SK-N-MC (cell line): ENCODE measurements around the gene FGF1.

ENCODE experiments used
- DNase-seq: peaks from one replicate; pipeline ENCODE4 v3.0.0-alpha.2; 2011; ENCODE audit warnings: low read depth, low spot score
- H3K27ac ChIP-seq: fragments of 200-600 bp; sonication (generic); 2 replicates; pipeline ENCODE4 v1.5.1; 2016; ENCODE audit warnings: mixed run types
- H3K36me3 ChIP-seq: fragments of 200-600 bp; sonication (generic); 2 replicates; pipeline ENCODE4 v1.6.1; 2017; ENCODE audit warnings: antibody characterized with exemption, low read length, mixed read lengths; ENCODE audit not compliant: insufficient read depth
- H3K4me3 ChIP-seq: fragments of 200-600 bp; sonication (generic); 2 replicates; pipeline ENCODE4 v1.5.1; 2016
- H3K9ac ChIP-seq: fragments of 200-600 bp; sonication (generic); 2 replicates; pipeline ENCODE4 v1.8.0; 2017; ENCODE audit warnings: mixed run types, mixed read lengths; ENCODE audit not compliant: insufficient read length
- H3K9me3 ChIP-seq: fragments of 200-600 bp; sonication (generic); 2 replicates; pipeline ENCODE4 v1.6.1; 2017; ENCODE audit warnings: low read depth, mild to moderate bottlenecking, antibody characterized with exemption, low read length, moderate library complexity, mixed read lengths
- EZH2 ChIP-seq: fragments of 200-600 bp; sonication (generic); IDR thresholded peaks from one replicate; pipeline ENCODE4 v1.6.1; 2017; ENCODE audit warnings: antibody characterized with exemption
- FOXP2 ChIP-seq: optimal IDR thresholded peaks from 2 replicates; pipeline ENCODE3; 2011; ENCODE audit warnings: mild to moderate bottlenecking, moderate library complexity; ENCODE audit not compliant: insufficient read depth; ENCODE audit errors: extremely low read length, control extremely low read depth
- POLR2AphosphoS5 ChIP-seq: IDR thresholded peaks from 2 replicates; pipeline ENCODE4 v1.6.1; 2012; ENCODE audit warnings: mild to moderate bottlenecking, low read depth, low read length, borderline replicate concordance

The FGF1 gene

GRCh38 chr5:142619815-142620214, 66.1 kb downstream of the FGF1 start:
- TF ChIP-seq FOXP2 = no peak
- no peak for TF ChIP-seq EZH2
- no peak for TF ChIP-seq POLR2AphosphoS5
- no peak overlapping the region for H3K4me3 ChIP-seq
- H3K27ac ChIP-seq = no peak overlapping the region
- no peak overlapping the region for H3K9ac ChIP-seq
- no peaks in the 10 kb centered on the region for H3K36me3 ChIP-seq
- no peak for DNase-seq
- peaks cover 3% of the 10 kb centered on the region; the same call in 1 of the 2 replicates for H3K9me3 ChIP-seq

- Histone ChIP-seq H3K4me3 (no peak overlapping the region), H3K36me3 (no peaks in the 10 kb centered on the region), H3K9me3 (peaks cover 3% of the 10 kb centered on the region; the same call in 1 of the 2 replicates), H3K27ac (no peak overlapping the region), H3K9ac (no peak overlapping the region)
- TF ChIP-seq FOXP2 (no peak), POLR2AphosphoS5 (no peak), EZH2 (no peak)
- DNase-seq = no peak
These were observed 67.8 kb downstream of the FGF1 start for GRCh38 chr5:142618130-142618523.

GRCh38 chr5:142617416-142618129, 68.3 kb downstream of the FGF1 start:
- peaks cover 3% of the 10 kb centered on the region; the same call in 1 of the 2 replicates for H3K9me3 ChIP-seq
- H3K36me3 ChIP-seq = no peaks in the 10 kb centered on the region
- TF ChIP-seq EZH2 = no peak
- no peak for TF ChIP-seq FOXP2
- TF ChIP-seq POLR2AphosphoS5 = no peak
- DNase-seq = no peak
- H3K9ac ChIP-seq = no peak overlapping the region
- peak overlapping the region; percentile 28; the same call in 1 of the 2 replicates for H3K27ac ChIP-seq
- H3K4me3 ChIP-seq = no peak overlapping the region

GRCh38 chr5:142615948-142616347, 69.9 kb downstream of the FGF1 start:
- Histone ChIP-seq H3K4me3 (no peak overlapping the region), H3K36me3 (no peaks in the 10 kb centered on the region), H3K9ac (no peak overlapping the region), H3K27ac (no peak overlapping the region), H3K9me3 (peaks cover 3% of the 10 kb centered on the region; the same call in 1 of the 2 replicates)
- DNase-seq = no peak
- TF ChIP-seq EZH2 = no peak
- no peak for TF ChIP-seq FOXP2
- no peak for TF ChIP-seq POLR2AphosphoS5

- no peaks in the 10 kb centered on the region for H3K36me3 ChIP-seq
- no peaks in the 10 kb centered on the region for H3K9me3 ChIP-seq
- H3K27ac ChIP-seq = no peak overlapping the region
- H3K9ac ChIP-seq = no peak overlapping the region
- TF ChIP-seq FOXP2 (no peak), EZH2 (no peak), POLR2AphosphoS5 (no peak)
- no peak for DNase-seq
- H3K4me3 ChIP-seq = no peak overlapping the region
These were observed 71.8 kb downstream of the FGF1 start for GRCh38 chr5:142614054-142614453.

- Histone ChIP-seq H3K9ac (no peak overlapping the region), H3K9me3 (no peaks in the 10 kb centered on the region), H3K4me3 (no peak overlapping the region), H3K27ac (no peak overlapping the region), H3K36me3 (no peaks in the 10 kb centered on the region)
- no peak for DNase-seq
- TF ChIP-seq POLR2AphosphoS5 = no peak
- TF ChIP-seq FOXP2 = no peak
- TF ChIP-seq EZH2 = no peak
These were observed 72.6 kb downstream of the FGF1 start for GRCh38 chr5:142613271-142613671.

GRCh38 chr5:142612494-142613270, 73.2 kb downstream of the FGF1 start:
- Histone ChIP-seq H3K36me3 (no peaks in the 10 kb centered on the region), H3K9me3 (no peaks in the 10 kb centered on the region), H3K9ac (no peak overlapping the region), H3K4me3 (no peak overlapping the region), H3K27ac (no peak overlapping the region)
- no peak for DNase-seq
- TF ChIP-seq POLR2AphosphoS5 (no peak), FOXP2 (no peak), EZH2 (no peak)

DNA sequence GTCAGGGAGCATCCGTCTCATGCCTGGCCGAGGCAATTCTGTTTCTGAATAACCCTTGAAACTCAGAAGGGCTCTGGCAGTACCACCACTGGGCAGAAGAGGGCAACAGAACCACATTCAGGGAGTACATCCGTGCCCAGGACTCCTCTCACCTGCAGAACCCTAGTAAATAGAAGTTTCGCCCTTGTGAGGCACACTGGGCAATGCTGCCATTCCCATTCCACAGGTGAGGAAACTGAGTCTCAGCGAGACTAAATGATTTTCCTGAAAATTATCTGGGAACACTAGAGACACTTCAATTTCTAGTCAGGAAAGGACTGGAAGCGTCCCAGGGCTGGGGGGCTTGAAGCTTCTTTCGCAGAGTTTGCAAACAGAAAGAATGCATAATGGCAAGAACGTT, 74.7 kb downstream of the FGF1 start:
- Histone ChIP-seq H3K9me3 (no peaks in the 10 kb centered on the region), H3K36me3 (no peaks in the 10 kb centered on the region), H3K4me3 (no peak overlapping the region), H3K9ac (no peak overlapping the region), H3K27ac (no peak overlapping the region)
- DNase-seq = no peak
- no peak for TF ChIP-seq POLR2AphosphoS5
- TF ChIP-seq FOXP2 = no peak
- no peak for TF ChIP-seq EZH2
